ENCODE data around the gene OR6S1. TPM values are rescaled to one million over a fixed set of nuclear protein-coding genes. Genes with fewer than 3 reads are reported as not detected.

Gene OR6S1
- total and polyA plus RNA-seq, 2 of the 8 experiments (the other 6 are each of a cell fraction or from before 2014, with no cell fraction given) = not detected

DNA sequence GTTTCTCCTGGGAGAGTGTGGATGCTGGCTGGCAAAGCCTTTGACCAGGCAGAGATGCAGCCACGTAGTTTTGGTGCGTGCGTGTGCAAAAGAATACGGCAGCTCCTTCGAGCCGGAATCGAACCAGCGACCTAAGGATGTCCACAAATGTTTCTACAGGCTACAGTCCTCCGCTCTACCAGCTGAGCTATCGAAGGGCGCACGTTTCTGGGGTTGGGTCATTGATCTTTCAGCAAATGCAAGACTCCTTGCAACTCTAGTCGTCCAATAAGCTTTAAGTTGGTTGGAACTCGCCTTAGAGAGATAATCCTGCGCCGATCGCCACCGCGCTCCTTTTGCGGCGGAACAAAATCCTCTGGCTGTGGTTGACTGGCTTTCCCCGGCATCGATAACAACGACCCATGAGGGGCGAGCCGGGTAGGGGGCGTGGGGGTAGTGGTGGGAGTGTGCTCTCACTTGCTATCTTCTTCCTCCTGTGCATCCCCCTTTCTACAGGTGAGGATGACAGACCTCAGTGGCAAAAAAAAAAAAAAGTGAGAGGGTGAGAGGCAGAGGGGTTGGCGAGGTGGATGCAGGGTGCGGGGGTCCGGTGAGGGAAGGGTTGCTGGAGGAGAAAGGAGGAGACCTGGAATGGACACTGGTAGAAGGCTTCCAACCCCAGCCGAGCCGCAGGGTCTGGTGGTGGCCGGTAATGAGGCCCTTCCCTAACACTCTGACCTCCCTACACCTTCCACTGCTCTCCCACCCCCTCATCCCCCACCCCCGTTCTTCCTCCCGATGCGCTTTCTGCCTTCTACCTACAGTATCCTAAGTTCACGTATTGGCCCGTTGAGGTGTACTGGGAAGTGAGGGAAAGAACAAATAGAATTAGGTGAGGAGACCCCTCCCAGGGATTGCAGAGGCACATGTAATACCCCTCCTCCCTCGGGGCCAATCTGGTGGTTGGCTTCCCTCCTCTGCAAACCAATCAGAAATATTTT is 11.8 kb upstream of the OR6S1 start (continued):
- TF ChIP-seq, protein P1, sequence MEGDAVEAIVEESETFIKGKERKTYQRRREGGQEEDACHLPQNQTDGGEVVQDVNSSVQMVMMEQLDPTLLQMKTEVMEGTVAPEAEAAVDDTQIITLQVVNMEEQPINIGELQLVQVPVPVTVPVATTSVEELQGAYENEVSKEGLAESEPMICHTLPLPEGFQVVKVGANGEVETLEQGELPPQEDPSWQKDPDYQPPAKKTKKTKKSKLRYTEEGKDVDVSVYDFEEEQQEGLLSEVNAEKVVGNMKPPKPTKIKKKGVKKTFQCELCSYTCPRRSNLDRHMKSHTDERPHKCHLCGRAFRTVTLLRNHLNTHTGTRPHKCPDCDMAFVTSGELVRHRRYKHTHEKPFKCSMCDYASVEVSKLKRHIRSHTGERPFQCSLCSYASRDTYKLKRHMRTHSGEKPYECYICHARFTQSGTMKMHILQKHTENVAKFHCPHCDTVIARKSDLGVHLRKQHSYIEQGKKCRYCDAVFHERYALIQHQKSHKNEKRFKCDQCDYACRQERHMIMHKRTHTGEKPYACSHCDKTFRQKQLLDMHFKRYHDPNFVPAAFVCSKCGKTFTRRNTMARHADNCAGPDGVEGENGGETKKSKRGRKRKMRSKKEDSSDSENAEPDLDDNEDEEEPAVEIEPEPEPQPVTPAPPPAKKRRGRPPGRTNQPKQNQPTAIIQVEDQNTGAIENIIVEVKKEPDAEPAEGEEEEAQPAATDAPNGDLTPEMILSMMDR (IDR thresholded peaks at IDR 0.05; ENCODE audit: control extremely low read depth in 1 of 3, insufficient read depth in 1 of 3, low read depth in 1 of 3, low read length in 3 of 3) = no peak
- TF ChIP-seq MAFK (IDR thresholded peaks at IDR 0.05; ENCODE audit: low read depth, low read length) (peak; percentile 75; the same call in 1 of the 2 replicates), CBX8 (IDR thresholded peaks at IDR 0.05; ENCODE audit: borderline replicate concordance, low read depth, low read length) (no peak), TEAD4 (IDR thresholded peaks at IDR 0.05; ENCODE audit: low read depth, low read length) (0 out of 2 replicates have a peak, but pooled peaks have one; percentile 4), POLR2A (IDR thresholded peaks at IDR 0.05; ENCODE audit: control extremely low read depth in 1 of 2, low read depth in 2 of 2, low read length in 2 of 2) (no peak), GTF2F1 (IDR thresholded peaks at IDR 0.05; ENCODE audit: borderline replicate concordance, low read depth, low read length) (no peak), RAD21 (IDR thresholded peaks at IDR 0.05 in 1 of 2, conservative IDR thresholded peaks at IDR 0.05 in 1 of 2; ENCODE audit: low read depth in 2 of 2, low read length in 2 of 2) (no peak; a peak in 1 of 4 replicates), CREB1 (IDR thresholded peaks at IDR 0.05) (peak; percentile 54; the same call in 1 of the 2 replicates), SAP30 (IDR thresholded peaks at IDR 0.05; ENCODE audit: insufficient read depth, insufficient replicate concordance, low read length) (peak; percentile 55), SIRT6 (IDR thresholded peaks at IDR 0.05; ENCODE audit: low read length) (no peak), CBX5 (IDR thresholded peaks at IDR 0.05; ENCODE audit: low read depth, low read length) (no peak), JUND (IDR thresholded peaks at IDR 0.05; ENCODE audit: low read length) (no peak), HDAC6 (IDR thresholded peaks at IDR 0.05; ENCODE audit: low read depth, low read length) (no peak), EGR1 (IDR thresholded peaks at IDR 0.05; ENCODE audit: borderline replicate concordance, low read depth, low read length) (no peak), GABPA (IDR thresholded peaks at IDR 0.05; ENCODE audit: borderline replicate concordance, insufficient read depth, low read length) (no peak), CHD2 (IDR thresholded peaks at IDR 0.05; ENCODE audit: low read length) (no peak), SUZ12 (IDR thresholded peaks at IDR 0.05; ENCODE audit: low read length) (no peak), JUN (IDR thresholded peaks at IDR 0.05; ENCODE audit: low read depth, low read length) (no peak), BRCA1 (IDR thresholded peaks at IDR 0.05; ENCODE audit: low read depth, low read length) (no peak), CEBPB (IDR thresholded peaks at IDR 0.05; ENCODE audit: low read depth, low read length) (peak; percentile 72)
- TF ChIP-seq, protein P2, sequence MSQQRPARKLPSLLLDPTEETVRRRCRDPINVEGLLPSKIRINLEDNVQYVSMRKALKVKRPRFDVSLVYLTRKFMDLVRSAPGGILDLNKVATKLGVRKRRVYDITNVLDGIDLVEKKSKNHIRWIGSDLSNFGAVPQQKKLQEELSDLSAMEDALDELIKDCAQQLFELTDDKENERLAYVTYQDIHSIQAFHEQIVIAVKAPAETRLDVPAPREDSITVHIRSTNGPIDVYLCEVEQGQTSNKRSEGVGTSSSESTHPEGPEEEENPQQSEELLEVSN (IDR thresholded peaks at IDR 0.05) = no peak
